Astrocyte (in vitro differentiated cells and primary cell): ENCODE results near the gene TRMT2A. TPM values are rescaled to one million over a fixed set of nuclear protein-coding genes. Genes with fewer than 3 reads are reported as not detected.

Source experiments
- DNase-seq: peaks from one replicate; pipeline ENCODE4 v3.0.0-alpha.2; 2010; ENCODE audit warnings: low read depth
- FAIRE-seq: peaks from 2 replicates; lab custom pipeline; 2011; peaks lifted over from hg19 to GRCh38; lab: Jason Lieb, UNC
- H2AFZ ChIP-seq: 2 replicates; pipeline ENCODE4 v1.6.0; 2012; ENCODE audit warnings: low read depth, low read length, inconsistent platforms
- H3K27ac ChIP-seq: 2 replicates; pipeline ENCODE4 v1.5.1; 2011; ENCODE audit warnings: low read depth, low read length, inconsistent platforms
- H3K27me3 ChIP-seq: 2 replicates; pipeline ENCODE4 v1.6.0; 2011; ENCODE audit warnings: low read length, inconsistent platforms; ENCODE audit not compliant: insufficient read depth
- H3K36me3 ChIP-seq: 2 replicates; pipeline ENCODE4 v1.5.1; 2011; ENCODE audit warnings: low read length, inconsistent platforms; ENCODE audit not compliant: insufficient read depth
- H3K4me1 ChIP-seq: 2 replicates; pipeline ENCODE4 v1.5.1; 2011; ENCODE audit warnings: low read length, inconsistent platforms; ENCODE audit not compliant: insufficient read depth
- H3K4me2 ChIP-seq: 2 replicates; pipeline ENCODE4 v1.6.0; 2012; ENCODE audit warnings: low read length, inconsistent platforms
- H3K4me3 ChIP-seq: 2 replicates; pipeline ENCODE4 v1.5.1; 2011; ENCODE audit warnings: low read depth, mild to moderate bottlenecking, low read length, inconsistent platforms; ENCODE audit not compliant: insufficient read depth
- H3K79me2 ChIP-seq: 2 replicates; pipeline ENCODE4 v1.6.0; 2012; ENCODE audit warnings: mild to moderate bottlenecking, low read length, inconsistent platforms; ENCODE audit not compliant: insufficient read depth
- H3K9ac ChIP-seq: 2 replicates; pipeline ENCODE4 v1.6.0; 2012; ENCODE audit warnings: mild to moderate bottlenecking, low read length, inconsistent platforms
- H3K9me3 ChIP-seq: 2 replicates; pipeline ENCODE4 v1.5.1; 2012; ENCODE audit warnings: low read depth, mild to moderate bottlenecking, low read length, inconsistent platforms; ENCODE audit not compliant: insufficient read depth
- H4K20me1 ChIP-seq: 2 replicates; pipeline ENCODE4 v1.6.0; 2012; ENCODE audit warnings: low read length, inconsistent platforms; ENCODE audit not compliant: insufficient read depth
- H3K27ac Mint-ChIP-seq: one replicate; pipeline ENCODE4 v1.8.0; 2021; ENCODE audit warnings: mild to moderate bottlenecking, mixed read lengths; ENCODE audit not compliant: unreplicated experiment
- H3K27me3 Mint-ChIP-seq: one replicate; pipeline ENCODE4 v1.8.0; 2021; ENCODE audit warnings: low read depth, mixed read lengths; ENCODE audit not compliant: unreplicated experiment
- H3K36me3 Mint-ChIP-seq: one replicate; pipeline ENCODE4 v1.8.0; 2021; ENCODE audit warnings: low read depth, mixed read lengths; ENCODE audit not compliant: unreplicated experiment
- H3K4me1 Mint-ChIP-seq: one replicate; pipeline ENCODE4 v1.8.0; 2021; ENCODE audit warnings: low read depth, mixed read lengths; ENCODE audit not compliant: unreplicated experiment
- H3K4me3 Mint-ChIP-seq: one replicate; pipeline ENCODE4 v1.8.0; 2021; ENCODE audit warnings: mild to moderate bottlenecking, moderate library complexity, mixed read lengths; ENCODE audit not compliant: unreplicated experiment
- H3K9me3 Mint-ChIP-seq: one replicate; pipeline ENCODE4 v1.8.0; 2021; ENCODE audit warnings: mild to moderate bottlenecking, mixed read lengths; ENCODE audit not compliant: unreplicated experiment
- EZH2 ChIP-seq: IDR thresholded peaks from 2 replicates; pipeline ENCODE4 v1.6.1; 2012; ENCODE audit warnings: mild to moderate bottlenecking, low read length, inconsistent platforms; ENCODE audit not compliant: insufficient read depth
- total RNA-seq: library from RNA; stranded (reverse); gene quantifications from 2 replicates; pipeline ENCODE4 v1.2.1, GENCODE V29; 2021
- TF ChIP-seq, protein P1 (sequence below): IDR thresholded peaks from 2 replicates; pipeline ENCODE4 v1.5.1; 2011; ENCODE audit warnings: low read depth, mild to moderate bottlenecking, inconsistent platforms, low read length, moderate library complexity; ENCODE audit not compliant: insufficient read depth

TRMT2A gene
- total RNA-seq, 1 donor from 2014 or later, result 32.9 TPM

DNA sequence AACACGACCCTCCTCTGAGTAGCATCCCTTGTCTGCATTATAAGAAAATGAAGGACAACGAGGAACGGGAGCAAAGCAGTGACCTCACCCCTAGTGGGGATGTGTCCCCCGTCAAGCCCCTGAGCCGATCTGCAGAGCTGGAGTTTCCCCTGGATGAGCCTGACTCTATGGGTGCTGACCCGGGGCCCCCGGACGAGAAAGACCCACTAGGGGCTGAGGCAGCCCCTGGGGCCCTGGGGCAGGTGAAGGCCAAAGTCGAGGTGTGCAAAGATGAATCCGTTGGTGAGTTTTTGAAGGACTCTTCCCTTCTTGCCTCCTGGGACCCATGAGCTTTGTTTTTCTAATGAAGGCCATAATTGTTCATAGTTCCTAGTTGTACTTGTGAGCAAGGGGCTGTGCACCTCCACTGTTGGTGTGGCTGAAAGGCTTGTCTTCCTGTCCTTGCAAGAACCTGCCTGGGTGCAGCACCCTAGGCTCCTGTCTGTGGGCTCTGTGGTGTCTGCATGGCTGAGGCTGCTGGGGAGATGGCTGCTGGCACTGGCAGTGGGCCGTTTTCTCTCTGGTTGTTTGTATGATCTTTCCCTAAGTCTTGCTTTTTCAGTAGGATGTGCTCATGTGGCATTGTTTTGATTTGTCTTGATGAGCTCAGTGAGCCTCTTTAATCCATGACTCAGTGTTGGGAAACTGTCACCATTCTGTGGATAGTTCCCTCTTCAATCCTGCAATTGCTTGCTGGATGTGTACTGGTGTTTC lies 26.9 kb downstream of the TRMT2A start:
- no peak overlapping the region for H2AFZ ChIP-seq
- H3K36me3 ChIP-seq, result peaks cover 76% of the 10 kb centered on the region
- Mint-ChIP-seq H3K27ac (no peak overlapping the region), H3K4me3 (no peak overlapping the region), H3K27me3 (no peaks in the 10 kb centered on the region), H3K9me3 (no peaks in the 10 kb centered on the region), H3K4me1 (no peaks in the 10 kb centered on the region), H3K36me3 (peaks cover 49% of the 10 kb centered on the region)
- H3K27ac ChIP-seq, result peak overlapping the region; percentile 22
- H3K4me2 ChIP-seq, result no peak overlapping the region
- no peak overlapping the region for H3K4me3 ChIP-seq
- H3K27me3 ChIP-seq, result no peaks in the 10 kb centered on the region
- H3K4me1 ChIP-seq, result no peaks in the 10 kb centered on the region
- peaks cover 93% of the 10 kb centered on the region for H3K79me2 ChIP-seq
- FAIRE-seq (no peak), DNase-seq (no peak)
- no peak overlapping the region for H3K9ac ChIP-seq
- H3K9me3 ChIP-seq, result no peaks in the 10 kb centered on the region
- TF ChIP-seq EZH2, result no peak
- TF ChIP-seq, protein P1, sequence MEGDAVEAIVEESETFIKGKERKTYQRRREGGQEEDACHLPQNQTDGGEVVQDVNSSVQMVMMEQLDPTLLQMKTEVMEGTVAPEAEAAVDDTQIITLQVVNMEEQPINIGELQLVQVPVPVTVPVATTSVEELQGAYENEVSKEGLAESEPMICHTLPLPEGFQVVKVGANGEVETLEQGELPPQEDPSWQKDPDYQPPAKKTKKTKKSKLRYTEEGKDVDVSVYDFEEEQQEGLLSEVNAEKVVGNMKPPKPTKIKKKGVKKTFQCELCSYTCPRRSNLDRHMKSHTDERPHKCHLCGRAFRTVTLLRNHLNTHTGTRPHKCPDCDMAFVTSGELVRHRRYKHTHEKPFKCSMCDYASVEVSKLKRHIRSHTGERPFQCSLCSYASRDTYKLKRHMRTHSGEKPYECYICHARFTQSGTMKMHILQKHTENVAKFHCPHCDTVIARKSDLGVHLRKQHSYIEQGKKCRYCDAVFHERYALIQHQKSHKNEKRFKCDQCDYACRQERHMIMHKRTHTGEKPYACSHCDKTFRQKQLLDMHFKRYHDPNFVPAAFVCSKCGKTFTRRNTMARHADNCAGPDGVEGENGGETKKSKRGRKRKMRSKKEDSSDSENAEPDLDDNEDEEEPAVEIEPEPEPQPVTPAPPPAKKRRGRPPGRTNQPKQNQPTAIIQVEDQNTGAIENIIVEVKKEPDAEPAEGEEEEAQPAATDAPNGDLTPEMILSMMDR, result no peak
- H4K20me1 ChIP-seq, result peaks cover 89% of the 10 kb centered on the region

- Histone ChIP-seq H3K4me1 (no peaks in the 10 kb centered on the region), H3K9ac (no peak overlapping the region), H3K4me2 (no peak overlapping the region), H4K20me1 (peaks cover 93% of the 10 kb centered on the region), H3K36me3 (peaks cover 68% of the 10 kb centered on the region), H3K9me3 (no peaks in the 10 kb centered on the region), H3K79me2 (peaks cover 94% of the 10 kb centered on the region), H2AFZ (no peak overlapping the region), H3K27me3 (no peaks in the 10 kb centered on the region), H3K4me3 (no peak overlapping the region), H3K27ac (no peak overlapping the region)
- H3K4me3 Mint-ChIP-seq, result no peak overlapping the region
- FAIRE-seq (no peak), DNase-seq (no peak)
- TF ChIP-seq, protein P1, result no peak
- TF ChIP-seq EZH2, result no peak
- no peaks in the 10 kb centered on the region for H3K27me3 Mint-ChIP-seq
- no peaks in the 10 kb centered on the region for H3K9me3 Mint-ChIP-seq
- peaks cover 44% of the 10 kb centered on the region for H3K36me3 Mint-ChIP-seq
- H3K27ac Mint-ChIP-seq, result no peak overlapping the region
- H3K4me1 Mint-ChIP-seq, result peaks cover 2% of the 10 kb centered on the region
Observed at GRCh38 chr22:20089226-20089976, 27.6 kb downstream of the TRMT2A start.

GRCh38 chr22:20088263-20088648 lies 28.8 kb downstream of the TRMT2A start:
- Mint-ChIP-seq H3K4me1 (peaks cover 12% of the 10 kb centered on the region), H3K27me3 (no peaks in the 10 kb centered on the region), H3K36me3 (peaks cover 35% of the 10 kb centered on the region), H3K27ac (no peak overlapping the region), H3K9me3 (no peaks in the 10 kb centered on the region), H3K4me3 (no peak overlapping the region)
- Histone ChIP-seq H2AFZ (no peak overlapping the region), H3K4me2 (no peak overlapping the region), H4K20me1 (peaks cover 94% of the 10 kb centered on the region), H3K36me3 (peaks cover 58% of the 10 kb centered on the region), H3K4me1 (no peaks in the 10 kb centered on the region), H3K27ac (no peak overlapping the region), H3K9me3 (no peaks in the 10 kb centered on the region), H3K27me3 (no peaks in the 10 kb centered on the region), H3K9ac (no peak overlapping the region), H3K4me3 (no peak overlapping the region), H3K79me2 (peaks cover 94% of the 10 kb centered on the region)
- no peak for FAIRE-seq
- no peak for DNase-seq
- no peak for TF ChIP-seq EZH2
- TF ChIP-seq, protein P1, result no peak
